NK-92 (cell line): ENCODE data around the gene BRD9.
"Not testable (repeated sequence)": the region's sequence is repeated elsewhere in the genome, so short reads cannot be mapped to it uniquely, and the experiment has no call there.

ENCODE experiments used
- DNase-seq: peaks from one replicate; lab custom pipeline; 2025; ENCODE audit not compliant: unreplicated experiment; lab: John Stamatoyannopoulos, UW

The BRD9 gene

DNA sequence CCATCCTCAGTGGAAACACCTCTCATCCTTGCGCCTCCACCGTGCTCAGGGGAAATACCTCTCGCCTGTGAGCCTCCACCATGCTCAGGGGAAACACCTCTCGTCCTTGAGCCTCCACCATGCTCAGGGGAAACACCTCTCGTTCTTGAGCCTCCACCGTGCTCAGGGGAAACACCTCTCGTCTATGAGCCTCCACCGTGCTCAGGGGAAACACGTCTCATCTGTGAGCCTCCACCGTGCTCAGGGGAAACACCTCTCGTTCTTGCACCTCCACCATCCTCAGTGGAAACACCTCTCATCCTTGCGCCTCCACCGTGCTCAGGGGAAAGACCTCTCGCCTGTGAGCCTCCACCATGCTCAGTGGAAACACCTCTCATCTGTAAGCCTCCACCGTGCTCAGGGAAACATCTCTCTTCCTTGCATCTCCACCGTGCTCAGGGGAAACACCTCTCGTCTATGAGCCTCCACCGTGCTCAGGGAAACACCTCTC lies 46.0 kb downstream of the BRD9 start:
- not testable (repeated sequence) for DNase-seq

- not testable (repeated sequence) for DNase-seq
Measured at GRCh38 chr5:845676-846601, 46.7 kb downstream of the BRD9 start.

- DNase-seq = not testable (repeated sequence)
Measured at GRCh38 chr5:845031-845675, 47.4 kb downstream of the BRD9 start.

GRCh38 chr5:844426-844825 lies 48.2 kb downstream of the BRD9 start:
- DNase-seq = not testable (repeated sequence)

DNA sequence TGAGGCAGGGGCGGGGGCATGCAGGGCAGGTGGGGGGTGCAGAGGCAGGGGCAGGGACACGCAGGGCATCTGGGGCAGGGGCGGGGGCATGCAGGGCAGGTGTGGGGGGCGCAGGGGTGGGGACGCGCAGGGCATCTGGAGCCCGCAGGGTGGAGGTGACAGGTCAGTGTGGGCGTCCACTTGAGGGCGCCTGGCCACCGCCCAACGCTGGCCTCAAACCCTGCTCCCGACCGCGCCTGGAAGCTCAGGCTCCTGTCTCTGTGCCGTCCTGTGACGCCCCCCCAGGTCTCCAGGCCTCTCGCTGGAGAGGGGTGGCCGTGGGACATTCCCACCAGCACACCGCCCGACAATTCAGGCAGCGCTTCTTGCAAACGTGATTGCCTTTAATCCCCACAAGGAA lies 48.7 kb downstream of the BRD9 start:
- not testable (repeated sequence) for DNase-seq

DNA sequence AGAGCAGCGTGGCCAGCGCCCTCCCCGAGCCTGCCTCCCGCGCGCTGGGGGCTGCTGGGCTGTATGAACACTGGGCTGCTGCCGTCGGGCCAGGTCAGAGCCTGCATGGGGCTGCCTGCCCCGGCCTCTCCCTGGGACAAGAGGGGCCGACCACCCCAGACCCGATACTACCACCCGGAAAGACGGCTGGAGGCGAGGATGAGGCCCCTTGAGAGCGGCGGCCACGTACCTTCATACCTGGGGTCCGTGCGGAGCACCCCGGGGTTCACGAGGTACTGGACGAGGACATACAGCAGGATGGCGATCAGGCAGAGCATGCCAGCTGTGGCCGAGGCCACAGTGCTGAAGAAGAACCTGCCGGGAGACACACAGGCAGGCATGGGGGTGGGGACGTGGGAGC lies 49.2 kb downstream of the BRD9 start:
- DNase-seq = not testable (repeated sequence)

- not testable (repeated sequence) for DNase-seq
Measured at GRCh38 chr5:842402-843221, 50.0 kb downstream of the BRD9 start.

DNA sequence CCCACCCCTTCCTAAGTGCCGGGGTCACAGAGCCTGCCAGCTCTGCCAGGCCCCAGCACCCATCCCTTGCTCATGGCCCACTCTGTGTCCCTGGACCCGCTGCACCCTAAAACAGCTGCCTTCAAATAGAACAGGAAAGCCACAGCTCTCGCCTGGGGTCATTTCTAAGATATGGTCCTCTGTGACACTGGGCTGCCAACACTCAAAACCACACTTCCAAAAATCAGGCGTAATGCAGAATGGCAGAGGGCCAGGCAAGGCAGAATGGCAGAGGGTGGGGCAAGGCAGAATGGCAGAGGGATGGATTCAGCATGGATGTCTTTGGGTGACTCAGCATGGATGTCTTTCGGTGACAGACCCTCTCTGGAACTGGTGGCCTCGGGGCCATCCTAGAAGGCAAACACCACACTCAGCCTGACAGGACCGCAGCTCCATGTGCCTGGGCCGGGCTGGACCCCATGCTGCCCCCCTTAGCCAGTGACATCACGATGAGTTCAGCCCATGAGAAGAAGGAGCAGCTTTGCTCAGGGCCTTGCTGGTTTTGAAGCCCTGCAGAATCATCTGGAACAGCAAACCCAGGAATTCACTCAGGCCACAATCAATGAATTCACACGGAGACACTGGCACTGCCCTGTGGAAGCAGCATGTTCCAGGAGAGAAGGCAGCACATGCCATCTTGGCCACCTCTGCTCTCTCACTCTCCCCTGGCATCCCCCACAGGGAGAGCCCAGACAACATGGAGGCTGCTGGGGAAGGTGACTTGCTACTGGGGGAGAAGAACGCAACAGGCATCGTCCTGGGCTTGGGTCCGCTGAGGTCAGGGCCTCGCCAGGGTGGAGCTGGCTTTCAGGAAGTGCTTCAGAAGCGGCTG lies 50.8 kb downstream of the BRD9 start:
- not testable (repeated sequence) for DNase-seq

- DNase-seq = not testable (repeated sequence)
Measured at GRCh38 chr5:840974-841435, 51.6 kb downstream of the BRD9 start.

DNA sequence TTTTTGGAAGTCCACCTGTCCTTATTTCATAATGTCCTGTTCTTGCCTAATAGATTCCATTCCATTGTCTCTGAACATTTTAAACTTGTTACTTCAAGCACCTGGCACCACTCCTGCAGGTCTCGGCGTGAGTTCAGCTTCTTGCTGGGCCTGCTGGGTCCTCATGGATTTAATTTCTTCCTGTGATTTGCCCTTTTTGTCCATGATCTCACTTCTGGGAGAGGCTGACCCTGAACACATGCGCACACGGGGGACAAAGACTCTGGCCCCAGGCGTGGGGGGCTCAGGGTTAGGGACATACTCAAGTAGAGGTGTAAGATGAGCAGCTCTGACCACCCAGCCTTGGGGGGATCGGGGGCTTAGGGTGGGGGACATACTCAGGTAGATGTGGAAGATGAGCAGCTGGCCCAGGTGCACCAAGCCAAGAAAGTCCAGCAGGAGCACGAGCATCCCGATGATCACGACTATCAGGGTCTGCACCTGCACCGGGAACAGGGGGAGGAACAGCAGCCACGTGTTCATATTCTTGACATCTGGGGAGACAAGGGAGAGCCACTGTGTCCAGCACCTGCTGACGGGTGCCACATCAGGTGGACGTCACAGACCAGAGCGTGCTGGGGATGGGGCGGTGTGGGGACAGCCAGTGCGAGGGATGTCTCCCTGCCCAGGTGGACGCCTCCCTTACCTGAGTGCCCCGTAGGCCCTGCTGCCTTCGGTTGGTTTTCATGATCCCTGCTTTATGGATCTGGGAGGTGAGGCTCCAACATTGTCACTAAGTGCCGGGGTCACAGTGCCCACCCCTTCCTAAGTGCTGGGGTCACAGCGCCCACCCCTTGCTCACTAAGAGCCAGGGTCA lies 52.3 kb downstream of the BRD9 start:
- not testable (repeated sequence) for DNase-seq

- DNase-seq = not testable (repeated sequence)
Measured at GRCh38 chr5:838431-838851, 54.2 kb downstream of the BRD9 start.

- not testable (repeated sequence) for DNase-seq
Measured at GRCh38 chr5:837621-838121, 54.9 kb downstream of the BRD9 start.

- not testable (repeated sequence) for DNase-seq
Measured at GRCh38 chr5:835933-836612, 56.5 kb downstream of the BRD9 start.

- DNase-seq = not testable (repeated sequence)
Measured at GRCh38 chr5:834013-834412, 58.6 kb downstream of the BRD9 start.

DNA sequence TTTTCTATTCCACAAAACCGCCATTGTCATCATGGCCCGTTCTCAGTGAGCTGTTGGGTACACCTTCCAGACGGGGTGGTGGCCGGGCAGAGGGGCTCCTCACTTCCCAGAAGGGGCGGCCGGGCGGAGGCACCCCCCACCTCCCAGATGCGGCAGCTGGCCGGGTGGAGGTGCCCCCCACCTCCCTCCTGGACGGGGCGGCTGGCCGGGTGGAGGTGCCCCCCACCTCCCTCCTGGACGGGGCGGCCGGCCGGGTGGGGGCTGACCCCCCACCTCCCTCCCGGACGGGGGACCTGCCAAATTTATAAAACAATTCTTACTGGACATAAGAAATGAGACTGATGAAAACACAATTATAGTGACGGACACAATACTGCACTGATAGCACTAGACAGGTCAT lies 64.4 kb downstream of the BRD9 start:
- not testable (repeated sequence) for DNase-seq

DNA sequence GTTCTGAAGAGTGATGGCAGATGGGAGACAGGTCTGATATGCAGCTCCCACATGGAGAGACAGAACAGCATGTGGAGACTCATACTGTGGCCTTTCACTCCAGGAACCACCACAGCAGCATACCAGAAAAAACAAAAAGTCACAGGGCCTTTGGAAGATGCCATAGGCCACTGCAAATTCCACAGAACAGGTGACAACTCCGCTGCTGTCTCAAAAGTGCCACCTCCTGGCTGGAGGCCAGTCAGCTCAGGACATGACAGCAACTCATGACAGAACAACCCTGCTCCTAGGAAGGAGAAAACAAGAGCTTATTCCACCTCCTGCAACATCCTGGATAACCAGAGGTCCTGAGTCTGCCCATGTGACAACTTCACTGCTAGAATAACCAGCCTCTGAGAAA lies 67.1 kb downstream of the BRD9 start:
- not testable (repeated sequence) for DNase-seq

DNA sequence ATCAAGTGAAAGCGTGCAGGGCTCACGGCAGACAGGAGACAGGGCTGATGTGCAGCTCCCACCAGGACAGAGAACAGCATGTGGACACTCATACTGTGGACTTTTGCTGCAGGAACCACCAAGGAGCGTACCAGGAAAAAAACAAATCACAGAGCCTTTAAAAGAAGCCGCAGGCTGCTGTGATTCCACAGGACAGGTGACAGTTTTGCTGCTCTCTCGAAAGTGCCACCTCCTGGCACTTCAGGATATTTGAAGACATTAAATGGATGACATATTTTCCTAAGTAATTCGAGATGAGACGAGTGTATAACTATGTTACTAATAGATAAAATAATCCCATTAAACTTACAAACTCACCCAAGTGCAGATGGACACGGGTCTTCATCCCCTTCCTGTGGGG lies 71.1 kb downstream of the BRD9 start:
- no peak for DNase-seq

- DNase-seq = no peak
Measured at GRCh38 chr5:820245-820644, 72.4 kb downstream of the BRD9 start.
